Adrenal gland (tissue), 5 donors: Measurements from ENCODE around the gene PWP1.

ENCODE experiments used
- POLR2A ChIP-seq, 2 donors: fragments of 450-650 bp; IDR thresholded peaks; one replicate each; pipeline ENCODE4 v1.6.1; 2017; ENCODE audit warnings: antibody characterized with exemption in 2 of 2, mild to moderate bottlenecking in 2 of 2, moderate library complexity in 1 of 2
- TF ChIP-seq, protein P1 (sequence below), 6 experiments: fragments of 450-650 bp in 4 of 6; fragments of 200-600 bp in 2 of 6; sonication (generic) in 1 of 6; IDR thresholded peaks; 1 replicate in 5 of 6; 2 replicates in 1 of 6; pipeline versions ENCODE4 v1.5.1 to v1.8.0; 2016 to 2021; ENCODE audit warnings: antibody characterized with exemption in 6 of 6, mild to moderate bottlenecking in 2 of 6, moderate library complexity in 1 of 6
- donor health status: DM: no; HTN: no; CAD: no.

DNA sequence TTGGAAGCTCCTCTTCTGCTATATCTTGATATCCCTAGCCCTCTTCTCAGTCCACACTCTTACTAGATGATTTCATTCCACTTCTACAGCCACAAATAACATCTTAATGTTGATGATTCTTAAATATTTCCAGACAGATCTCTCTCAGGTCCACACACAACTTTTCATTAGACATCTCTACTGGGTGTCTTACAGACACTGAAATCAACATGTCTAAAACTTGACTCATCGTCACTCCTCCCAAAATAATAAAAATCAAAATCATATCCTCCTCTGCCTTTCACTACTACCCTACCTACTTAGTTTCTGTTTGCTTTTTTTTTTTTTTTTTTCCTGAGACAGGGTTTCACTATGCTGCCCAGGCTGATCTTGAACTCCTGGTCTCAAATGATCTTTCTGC lies 63.5 kb downstream of the PWP1 start:
- TF ChIP-seq, protein P1, sequence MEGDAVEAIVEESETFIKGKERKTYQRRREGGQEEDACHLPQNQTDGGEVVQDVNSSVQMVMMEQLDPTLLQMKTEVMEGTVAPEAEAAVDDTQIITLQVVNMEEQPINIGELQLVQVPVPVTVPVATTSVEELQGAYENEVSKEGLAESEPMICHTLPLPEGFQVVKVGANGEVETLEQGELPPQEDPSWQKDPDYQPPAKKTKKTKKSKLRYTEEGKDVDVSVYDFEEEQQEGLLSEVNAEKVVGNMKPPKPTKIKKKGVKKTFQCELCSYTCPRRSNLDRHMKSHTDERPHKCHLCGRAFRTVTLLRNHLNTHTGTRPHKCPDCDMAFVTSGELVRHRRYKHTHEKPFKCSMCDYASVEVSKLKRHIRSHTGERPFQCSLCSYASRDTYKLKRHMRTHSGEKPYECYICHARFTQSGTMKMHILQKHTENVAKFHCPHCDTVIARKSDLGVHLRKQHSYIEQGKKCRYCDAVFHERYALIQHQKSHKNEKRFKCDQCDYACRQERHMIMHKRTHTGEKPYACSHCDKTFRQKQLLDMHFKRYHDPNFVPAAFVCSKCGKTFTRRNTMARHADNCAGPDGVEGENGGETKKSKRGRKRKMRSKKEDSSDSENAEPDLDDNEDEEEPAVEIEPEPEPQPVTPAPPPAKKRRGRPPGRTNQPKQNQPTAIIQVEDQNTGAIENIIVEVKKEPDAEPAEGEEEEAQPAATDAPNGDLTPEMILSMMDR (IDR thresholded peaks at IDR 0.05) = no peak
- no peak for TF ChIP-seq POLR2A (IDR thresholded peaks at IDR 0.05)
